NCI-H774 (cell line): Measurements from ENCODE around the gene MCAM.

Source experiments
- DNase-seq: peaks from one replicate; lab custom pipeline; 2025; lab: John Stamatoyannopoulos, UW

Gene MCAM

DNA sequence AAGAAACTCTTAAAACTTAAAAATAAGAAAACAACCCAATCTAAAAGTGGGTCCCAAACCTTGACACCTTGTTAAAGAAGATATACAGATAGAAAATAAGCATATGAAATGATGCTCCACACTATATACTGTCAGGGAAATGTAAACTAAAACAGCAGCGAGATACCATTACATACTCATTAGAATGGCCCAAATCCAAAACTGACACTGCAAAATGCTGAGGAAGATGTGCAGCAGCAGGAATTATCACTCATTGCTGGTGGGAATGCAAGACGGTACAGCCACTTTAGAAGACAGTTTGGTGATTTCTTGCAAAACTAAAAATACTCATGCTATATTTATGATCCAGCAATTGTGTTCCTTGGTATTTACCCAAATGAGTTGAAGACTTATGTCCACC lies 12.4 kb upstream of the MCAM start:
- no peak for DNase-seq

DNA sequence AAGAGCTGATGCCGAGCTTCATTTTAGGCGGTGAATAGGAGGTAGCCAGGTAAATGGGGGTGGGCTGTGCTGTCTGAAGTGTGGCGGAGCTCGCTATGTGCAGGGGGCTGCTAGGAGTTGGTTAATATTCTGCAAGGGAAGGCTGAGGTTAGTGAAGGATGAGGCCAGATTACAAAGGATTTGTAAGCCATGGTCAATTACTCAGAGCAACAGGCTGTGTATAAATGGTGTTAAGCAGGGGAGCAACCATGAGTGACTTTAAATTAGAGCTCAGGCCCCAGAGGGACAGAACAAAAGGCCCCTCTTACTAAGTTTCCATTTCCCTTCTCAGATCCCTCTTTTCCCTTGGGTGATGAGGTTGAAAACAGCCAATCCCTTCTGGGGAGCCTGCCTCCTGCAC lies 7.3 kb upstream of the MCAM start:
- DNase-seq: no peak

DNA sequence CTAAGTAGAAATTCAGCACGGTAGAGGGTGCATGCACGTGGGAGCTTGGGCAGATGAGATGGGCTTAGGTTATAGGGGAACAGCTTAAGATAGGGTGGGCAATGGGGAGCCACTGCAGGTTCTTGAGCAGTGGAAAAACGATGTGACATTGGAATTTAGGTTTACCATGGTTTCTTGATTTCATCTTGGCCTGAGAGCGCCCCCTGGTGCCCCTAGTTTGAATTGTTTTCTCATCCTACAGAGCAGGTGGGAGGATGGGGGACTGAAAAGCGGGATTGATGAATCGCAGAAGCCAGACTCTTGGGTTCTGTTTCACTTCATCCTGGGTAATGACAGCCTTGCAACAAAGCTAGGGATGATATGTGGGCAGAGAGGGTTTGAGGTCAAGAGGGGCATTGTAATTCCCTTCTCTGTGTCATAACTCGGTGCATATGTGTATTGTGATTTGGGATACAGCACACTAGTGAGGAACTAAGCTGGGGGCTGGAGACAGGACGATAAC lies 6.7 kb upstream of the MCAM start:
- DNase-seq: peak; percentile 46

DNA sequence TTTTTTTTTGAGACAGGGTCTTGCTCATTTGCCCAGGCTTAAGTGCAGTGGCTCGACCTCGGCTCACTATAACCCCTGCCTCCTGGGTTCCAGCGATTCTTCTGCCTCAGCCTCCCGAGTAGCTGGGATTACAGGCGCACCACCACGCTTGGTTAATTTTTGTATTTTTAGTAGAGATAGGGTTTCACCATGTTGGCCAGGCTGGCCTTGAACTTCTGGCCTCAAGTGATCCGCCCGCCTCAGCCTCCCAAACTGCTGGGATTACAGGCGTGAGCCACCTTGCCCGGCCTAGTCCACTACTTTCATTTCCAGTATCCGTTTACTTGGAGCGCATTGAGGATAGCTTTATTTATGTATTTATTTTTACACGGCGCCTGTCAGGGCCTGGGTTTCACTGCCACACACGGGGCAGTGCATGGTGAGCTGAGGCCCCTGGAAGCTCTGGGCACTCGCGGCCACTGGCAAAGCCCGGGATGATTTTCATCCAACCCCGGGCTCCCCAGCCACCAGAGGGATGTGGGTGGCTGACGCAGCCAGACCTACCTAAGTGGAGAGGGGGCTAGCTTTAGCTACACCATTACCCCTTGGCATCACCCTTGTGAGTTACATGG lies 6.1 kb upstream of the MCAM start:
- DNase-seq: no peak

DNA sequence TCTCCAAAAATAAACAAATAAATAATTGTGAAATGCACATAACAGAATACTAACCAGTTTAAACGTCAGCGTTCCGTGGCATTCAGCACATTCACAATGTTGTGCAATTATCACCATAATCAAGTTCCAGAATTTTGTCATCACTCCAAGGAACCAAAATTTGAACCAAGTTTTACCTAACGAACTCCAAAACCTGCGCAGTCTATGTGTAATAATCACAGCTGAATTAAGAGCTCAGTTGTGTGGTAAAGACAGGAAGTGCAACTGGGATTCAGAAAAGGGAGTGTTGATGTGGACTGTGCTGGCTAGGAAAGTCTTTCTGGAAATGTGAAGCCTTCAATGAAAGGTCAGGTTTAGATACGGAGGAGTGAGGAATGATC lies 5.4 kb upstream of the MCAM start:
- no peak for DNase-seq

DNA sequence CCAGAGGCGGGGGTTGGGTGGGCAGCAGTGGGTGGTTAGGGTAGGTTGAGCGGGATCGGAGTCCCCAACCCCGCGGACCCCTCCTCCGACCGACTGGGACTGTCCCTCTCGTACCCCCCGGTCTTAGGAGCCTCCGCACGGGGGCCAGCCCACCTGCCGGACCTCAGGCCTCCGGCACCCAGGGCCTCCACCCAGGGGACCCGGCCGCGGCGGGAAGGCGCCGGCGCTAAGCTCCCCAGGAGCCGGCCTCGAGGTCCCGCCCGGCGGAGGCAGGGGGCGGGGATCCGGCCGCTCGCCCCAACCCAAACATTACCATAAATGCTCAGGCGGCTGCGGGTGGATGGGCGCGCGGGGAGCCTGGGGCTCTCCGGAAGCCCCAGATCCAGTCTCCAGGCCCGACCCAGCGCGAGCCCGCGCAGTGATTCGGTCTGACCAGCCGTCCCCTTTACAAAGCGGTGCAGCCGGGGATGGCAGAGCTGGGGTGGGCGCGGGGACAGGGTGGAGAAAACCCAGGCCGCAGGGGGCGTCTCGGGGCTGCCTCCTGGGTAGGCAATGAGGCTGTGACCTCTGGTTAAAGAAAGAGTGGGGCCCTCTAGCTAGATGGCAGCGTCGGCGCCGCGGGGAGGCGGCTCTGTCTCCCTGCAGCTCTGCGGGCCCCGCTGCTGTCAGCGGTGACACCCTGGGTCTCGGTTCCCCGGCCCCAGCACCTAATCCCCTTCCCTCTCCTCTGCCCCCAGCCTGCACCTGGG lies 4.0 kb upstream of the MCAM start:
- no peak for DNase-seq

DNA sequence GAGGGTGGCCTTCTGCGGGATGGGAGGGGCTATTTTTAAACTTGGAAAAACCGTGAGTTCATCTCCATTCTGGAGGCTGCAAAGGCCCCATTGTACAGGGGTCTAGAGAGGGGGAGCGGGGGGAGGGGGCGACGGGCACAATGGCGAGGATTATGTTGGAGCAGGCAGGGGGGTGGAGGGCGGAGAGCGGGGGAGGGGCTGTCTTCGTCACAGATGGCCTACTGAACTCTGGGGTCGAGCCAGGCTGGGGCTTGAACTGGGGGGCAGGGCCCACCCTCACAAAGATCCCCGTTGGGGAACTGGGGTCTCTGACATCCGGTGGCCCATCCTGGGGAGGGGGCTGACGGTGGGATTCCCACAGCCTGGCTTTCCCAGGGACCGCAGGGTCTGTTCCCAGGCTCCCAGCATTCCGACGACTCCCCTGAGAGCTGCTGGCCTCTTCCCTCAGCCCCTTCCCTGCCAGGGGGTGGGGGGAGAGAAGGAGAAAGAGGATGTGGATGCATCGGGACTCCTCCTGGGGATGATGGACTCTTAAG lies 3.4 kb upstream of the MCAM start:
- no peak for DNase-seq

DNA sequence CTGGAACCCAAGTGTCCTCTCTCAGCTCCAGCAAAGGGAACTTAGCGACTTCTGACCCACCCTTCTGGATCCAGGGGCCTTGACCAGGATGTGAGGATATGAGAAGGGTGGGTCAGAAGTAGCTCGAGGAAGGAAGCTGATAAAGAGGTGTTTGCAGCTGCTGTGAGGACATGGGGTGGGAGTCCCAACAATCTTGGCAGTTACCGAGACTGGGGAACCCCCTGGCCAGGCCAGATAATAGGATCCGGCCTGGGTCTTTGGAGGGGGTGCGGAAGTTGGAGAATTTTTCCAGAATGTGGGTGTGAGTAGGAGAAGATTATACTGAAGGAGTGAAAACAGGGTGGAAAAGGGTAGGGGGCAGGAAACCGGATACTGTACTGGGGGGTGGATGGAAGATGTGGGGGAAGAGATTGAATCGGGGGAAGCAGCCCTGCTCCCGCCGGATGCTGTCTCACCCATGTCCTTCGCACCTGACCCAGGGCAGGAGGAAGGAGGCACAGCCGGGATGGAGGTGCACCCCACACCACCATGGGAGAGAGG lies 2.8 kb upstream of the MCAM start:
- DNase-seq: no peak

DNA sequence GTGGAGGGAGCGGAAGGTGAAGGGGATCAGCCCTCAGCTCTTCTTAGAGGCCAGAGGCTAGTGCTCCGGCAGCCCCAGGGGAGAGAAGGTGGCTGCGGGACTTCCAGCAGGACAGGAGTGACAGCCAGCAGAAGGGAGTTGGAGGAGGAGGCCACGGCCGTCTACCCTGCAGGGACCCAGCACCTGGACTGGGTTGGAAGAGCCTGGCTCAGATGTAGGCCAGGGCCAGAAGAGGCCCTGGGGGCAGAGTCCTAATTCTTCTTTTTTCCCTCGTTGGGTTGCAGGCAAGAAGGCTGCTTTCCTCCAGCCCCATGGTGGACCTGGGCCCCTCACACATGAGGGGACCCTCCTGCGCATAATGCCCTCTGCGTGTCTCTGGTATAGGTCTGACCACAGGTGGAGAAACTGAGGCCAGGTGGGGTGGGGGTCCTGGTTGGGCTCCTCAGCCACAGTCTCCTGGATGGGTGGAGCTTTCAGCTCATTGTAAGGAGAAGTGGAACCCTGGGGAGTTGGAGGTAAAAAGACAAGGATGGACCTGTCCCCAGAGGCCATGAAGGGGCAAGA lies 2.3 kb upstream of the MCAM start:
- no peak for DNase-seq

DNA sequence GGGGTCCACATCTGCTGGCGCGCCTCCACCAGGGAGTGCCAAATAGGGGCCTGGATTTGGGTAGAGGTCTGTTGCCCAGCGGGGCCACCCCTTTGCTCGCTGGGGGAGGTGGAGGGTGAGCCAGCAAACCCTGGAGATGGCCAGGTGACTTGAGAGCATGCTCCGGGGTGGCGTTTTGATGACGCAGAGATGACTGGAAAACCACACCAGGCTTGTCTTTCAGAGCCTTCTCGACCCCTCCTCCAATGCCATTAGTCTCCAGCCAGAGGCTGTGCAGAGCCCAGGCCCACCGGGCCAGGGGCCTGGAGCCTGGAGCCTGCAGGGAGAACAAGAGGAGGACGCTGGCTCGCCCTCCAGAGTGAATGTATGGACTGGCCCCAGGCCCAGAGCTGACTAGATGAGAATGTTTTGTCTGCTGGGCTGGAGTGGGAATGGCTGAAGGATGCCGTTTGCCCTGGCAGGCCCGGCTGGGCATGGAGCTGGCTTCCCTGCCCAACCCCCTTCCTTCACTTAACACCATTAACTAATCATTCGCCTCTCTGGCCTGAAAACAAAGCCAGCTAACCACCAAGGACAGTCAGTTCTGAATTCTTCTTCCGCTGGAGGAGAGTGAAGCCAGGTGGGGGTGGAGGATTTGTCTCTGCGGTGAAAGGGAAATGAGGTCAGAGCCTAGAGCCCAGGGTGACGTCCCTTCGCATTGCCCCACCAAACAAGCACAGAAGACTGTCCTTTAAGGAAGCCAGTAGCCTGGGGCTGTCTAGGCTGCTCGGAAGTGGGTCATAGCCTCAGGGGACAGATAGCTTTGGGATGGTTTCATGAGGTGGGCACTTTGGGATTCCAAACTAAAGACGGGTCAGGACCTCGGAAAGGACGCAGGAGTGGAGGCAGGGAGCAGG lies 1.6 kb upstream of the MCAM start:
- DNase-seq: no peak

DNA sequence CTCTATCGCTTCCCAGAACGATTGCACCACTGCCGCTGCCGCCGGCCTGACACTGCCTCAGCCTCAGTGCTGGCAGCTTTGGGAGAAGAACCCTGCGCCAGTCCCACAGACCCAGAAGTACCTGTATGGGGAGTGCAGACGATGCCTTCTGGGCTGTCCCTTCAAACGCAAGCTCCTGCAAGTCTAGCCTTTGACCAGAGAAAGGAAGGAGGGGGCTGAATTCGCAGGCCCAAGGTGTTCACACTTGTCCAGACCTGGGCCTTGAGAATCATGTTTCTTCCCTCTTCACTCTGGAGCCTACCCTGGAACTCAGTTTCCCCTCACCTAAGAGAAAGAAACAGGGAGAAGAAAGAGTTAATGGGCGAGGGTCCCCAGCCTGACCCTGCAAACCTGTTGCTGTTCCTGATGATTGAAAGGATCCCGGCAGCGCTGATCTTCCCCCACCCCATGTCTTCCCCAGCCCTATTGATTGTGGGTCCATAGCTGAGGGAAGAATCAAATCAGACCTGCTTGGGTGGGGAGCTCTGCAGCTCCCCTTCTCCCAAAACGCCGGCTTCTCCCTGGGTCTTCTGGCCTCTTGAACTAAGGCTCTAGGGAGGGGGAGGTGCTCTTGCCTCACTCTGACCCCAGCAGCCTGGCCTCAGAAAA lies 786 bp upstream of the MCAM start:
- DNase-seq: no peak

DNA sequence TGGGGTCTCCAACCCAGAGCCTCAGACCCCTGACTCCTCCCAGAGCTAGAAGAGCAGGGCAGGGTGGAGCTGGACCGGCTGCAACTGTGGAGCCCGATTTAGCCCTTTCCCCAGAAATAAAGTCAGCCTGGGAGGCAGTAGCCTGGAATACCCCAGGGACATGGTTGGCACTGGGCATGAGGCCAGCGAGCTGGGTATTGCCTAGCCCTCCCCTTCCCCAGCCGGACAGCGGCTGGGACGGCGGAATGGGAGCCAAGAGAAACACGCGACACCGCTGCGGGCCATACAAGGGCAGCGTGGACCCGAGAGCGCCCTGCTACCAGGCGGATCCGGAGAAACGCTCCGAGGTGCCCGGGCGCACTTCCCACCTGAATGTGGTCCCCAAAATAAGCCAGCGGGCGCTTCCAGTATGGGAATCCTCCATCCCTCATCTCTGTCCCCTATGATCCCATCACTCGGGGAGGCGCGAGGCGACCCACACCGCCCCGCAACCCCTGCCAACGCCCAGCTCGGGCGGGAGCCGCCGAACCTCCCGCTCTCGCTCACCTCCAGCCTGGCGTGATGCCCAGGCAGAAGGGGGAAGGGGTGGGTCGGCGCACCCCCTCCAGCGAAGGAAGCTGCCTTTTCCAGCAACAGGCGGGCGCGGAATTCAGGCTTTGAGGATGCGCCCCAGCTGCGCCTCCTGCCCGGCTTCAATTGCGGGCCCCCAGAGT lies 758 bp downstream of the MCAM start:
- no peak for DNase-seq

DNA sequence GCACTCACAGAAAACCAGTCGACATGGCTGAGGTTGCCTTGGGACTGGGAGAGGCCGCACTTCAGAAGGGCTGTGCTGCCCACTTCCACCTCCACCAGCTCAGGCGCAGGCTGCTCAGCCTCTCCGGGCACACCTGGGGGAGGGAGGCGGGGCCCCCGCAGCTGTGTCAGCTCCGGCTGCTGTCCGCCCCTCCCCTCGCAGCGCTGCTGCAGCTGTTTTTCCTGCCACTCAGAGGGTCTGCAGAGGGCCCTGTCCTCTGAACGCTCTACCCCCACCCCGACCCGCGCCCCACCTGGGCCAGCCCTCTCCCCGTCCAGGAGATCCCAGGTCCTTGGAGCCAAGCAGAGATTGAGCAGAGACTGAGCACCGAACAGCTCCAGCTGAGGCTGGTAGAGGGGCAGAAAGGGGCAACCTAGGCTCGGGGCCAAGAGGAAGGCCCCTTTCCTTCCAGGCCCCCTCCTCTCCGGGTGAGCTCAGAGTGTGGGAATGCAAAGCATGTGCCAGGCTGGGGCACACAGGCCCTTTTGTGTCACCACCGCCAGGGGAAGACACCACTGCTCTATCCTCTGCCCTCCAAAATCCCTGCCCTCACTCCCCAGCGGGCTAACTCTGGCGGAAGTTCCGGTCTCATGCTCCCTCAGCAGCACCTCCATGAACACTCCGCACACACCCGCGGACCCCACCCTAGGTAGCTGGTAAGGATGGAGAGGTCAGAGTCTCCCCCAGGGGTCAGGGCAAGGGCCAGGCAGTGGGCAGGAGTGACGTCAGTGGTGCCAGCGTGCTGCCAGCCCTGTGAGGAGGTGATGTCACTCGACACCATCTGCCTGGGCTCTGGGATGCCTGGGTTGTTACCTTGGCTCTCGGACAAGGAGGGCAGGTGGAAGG lies 1.6 kb downstream of the MCAM start:
- peak; percentile 25 for DNase-seq

DNA sequence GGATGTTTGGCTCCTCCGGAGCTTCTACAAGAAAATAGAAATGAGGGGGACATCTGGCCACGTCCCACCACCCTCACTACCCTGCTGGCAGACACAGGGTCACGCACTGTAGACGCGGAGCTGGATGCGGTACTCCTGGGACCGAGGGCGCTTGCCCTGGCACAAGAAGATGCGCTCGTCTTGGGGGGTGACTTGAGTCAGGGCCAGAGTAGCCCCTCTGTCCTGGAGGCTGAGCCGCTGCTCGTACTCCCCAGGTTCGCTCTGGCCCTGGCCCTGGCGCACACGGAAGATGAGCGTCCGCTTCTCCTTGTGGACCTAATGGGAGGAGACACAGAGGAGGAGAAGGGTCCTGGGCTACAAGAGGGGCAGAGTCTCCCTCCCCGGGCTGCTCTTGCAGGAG lies 2.2 kb downstream of the MCAM start:
- no peak for DNase-seq

DNA sequence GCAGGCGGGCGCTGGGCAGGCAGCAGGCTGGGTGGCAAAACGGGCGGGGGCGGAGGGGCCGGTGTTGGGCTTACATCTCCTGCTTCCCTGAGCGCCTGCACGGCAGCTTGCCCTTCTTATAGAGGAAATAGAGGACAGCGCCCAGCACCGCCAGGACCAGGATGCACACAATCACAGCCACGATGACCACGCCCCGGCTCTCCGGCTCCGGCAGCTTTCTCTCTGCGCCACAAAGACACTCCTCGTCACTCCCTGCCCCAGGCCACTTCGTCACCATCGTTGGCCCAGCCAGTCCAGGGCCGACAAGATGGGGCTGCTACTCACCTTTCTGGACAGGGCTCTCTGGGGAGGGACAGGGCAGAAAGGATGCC lies 6.3 kb downstream of the MCAM start:
- no peak for DNase-seq

DNA sequence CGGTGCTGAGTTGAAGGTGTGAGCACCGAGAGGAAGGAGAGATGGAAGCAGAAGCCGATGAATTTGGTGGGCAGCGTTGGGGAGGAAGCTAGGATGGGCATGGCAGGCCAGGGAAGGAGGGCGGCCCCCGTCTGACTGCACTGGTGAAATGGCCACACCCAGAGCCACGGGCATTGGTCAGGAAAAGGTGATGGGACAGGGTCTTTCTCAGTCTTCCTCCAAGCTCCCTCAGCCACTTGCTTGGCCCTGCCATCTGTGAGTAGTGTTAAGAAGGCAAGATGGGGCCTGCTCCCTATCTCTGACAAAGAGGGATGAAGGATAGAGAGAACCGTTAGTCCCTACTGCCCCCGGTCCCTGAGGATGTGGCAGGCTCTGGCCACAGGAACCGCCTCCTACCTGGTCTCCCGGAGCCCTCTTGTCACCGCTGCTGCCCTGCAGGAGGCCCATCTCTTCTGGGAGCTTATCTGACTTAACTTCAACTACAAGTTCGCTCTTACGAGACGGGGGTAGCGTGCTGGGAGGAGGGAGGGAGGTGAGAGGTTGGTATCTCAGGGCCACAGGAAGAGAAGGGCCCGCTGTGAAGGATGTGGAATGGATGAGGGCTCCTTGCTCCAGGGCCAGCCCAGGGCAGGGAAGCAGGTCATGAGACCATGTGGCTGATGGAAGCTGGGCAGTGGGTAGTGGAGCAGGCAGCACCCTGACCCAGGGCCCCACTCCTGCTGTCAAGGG lies 6.8 kb downstream of the MCAM start:
- no peak for DNase-seq

DNA sequence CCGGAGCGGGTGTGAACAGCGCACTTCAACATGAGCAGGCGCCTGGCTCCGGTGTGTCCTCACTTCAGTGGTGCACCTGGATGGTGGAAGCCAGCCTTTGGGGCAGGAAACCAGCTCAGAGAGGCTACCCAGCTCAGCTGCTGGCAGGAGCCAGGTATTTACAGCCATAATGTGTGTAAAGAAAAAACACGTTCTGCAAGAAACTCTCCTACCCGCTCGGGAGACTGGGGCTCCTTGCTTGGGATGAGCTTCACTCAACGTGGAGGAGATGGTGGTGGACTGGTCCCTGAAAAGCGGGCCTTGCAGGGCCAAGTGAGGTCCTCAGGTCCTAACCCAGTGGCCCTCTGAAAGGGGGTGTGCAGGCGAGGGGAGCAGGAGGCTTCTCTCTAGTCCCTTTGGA lies 7.5 kb downstream of the MCAM start:
- no peak for DNase-seq

DNA sequence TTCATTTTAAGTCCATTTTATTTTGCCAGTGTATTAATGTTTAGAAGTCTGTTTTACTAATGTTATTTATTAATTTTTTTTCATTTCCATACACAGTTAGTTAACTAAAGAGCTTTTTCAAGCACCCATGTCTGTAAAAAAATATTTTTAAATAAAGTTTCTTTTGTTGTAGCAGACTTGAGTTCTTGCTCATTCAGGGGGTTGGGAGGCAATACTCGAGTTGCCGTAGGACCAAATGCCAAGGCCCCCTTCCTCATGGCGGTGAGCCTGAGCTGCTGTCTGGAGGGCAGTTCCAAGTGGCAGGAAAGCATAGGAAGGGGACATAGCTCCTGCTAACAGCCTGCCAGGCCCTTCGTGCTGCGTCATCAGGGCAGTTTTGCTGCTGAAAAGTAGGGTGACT lies 9.0 kb downstream of the MCAM start:
- no peak for DNase-seq

DNA sequence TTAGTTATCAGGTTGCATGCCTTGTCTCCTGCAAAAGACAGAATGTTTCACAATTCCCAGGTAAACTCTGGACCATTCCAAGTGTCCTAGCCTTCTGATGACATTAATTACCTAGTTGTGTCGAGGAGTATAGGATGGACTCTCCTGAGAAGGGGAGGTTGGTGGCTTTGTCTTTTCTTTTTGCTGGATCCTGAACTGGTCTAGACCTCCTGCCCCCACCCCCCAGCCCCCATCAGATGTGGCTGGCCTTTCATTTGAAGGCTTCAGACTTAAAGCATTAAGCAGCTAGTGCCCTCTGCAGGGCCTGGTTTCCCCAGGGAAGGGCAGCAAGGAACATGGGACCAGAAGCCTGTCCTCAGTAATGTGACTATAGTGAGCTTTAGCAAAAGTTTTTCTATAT lies 9.7 kb downstream of the MCAM start:
- no peak for DNase-seq
